Cardiac muscle cell (in vitro differentiated cells and primary cell): ENCODE data around the gene SH3BP5. TPM values are rescaled to one million over a fixed set of nuclear protein-coding genes. Genes with fewer than 3 reads are reported as not detected.

Source experiments
- DNase-seq, 2 donors: peaks; one replicate each; pipeline versions ENCODE4 v3.0.0 to v3.0.0-alpha.2; 2010 to 2017; ENCODE audit warnings: low read depth in 1 of 2, low spot score in 1 of 2
- H3K27ac ChIP-seq: fragments of 200-600 bp; sonication (generic); 2 replicates; pipeline ENCODE4 v1.5.1; 2016
- H3K27me3 ChIP-seq: fragments of 200-600 bp; sonication (generic); 2 replicates; pipeline ENCODE4 v1.6.0; 2016; ENCODE audit warnings: control low read depth
- H3K36me3 ChIP-seq: fragments of 200-600 bp; sonication (generic); 2 replicates; pipeline ENCODE4 v1.5.1; 2016; ENCODE audit warnings: control low read depth
- H3K4me1 ChIP-seq: fragments of 200-600 bp; sonication (generic); 2 replicates; pipeline ENCODE4 v1.8.1; 2017; ENCODE audit warnings: low read depth, mild to moderate bottlenecking, mixed run types
- H3K4me3 ChIP-seq: fragments of 200-600 bp; sonication (generic); 2 replicates; pipeline ENCODE4 v1.5.1; 2016; ENCODE audit warnings: mild to moderate bottlenecking
- H3K9me3 ChIP-seq: fragments of 200-600 bp; sonication (generic); 2 replicates; pipeline ENCODE4 v1.5.1; 2017; ENCODE audit warnings: low read depth, mild to moderate bottlenecking, control low read depth
- polyA plus RNA-seq: library from polyadenylated mRNA; unstranded; fragments of >200 nt; fragmentation: Nextera tagmentation; extraction: Ambion mirVana; gene quantifications from 2 replicates; pipeline ENCODE4 v1.2.1, GENCODE V29; 2016
- total RNA-seq: library from RNA; depleted of rRNA; stranded (reverse); fragments of >200 nt; gene quantifications from 2 replicates; pipeline ENCODE4 v1.2.3, GENCODE V29; 2016
- TF ChIP-seq, protein P1 (sequence below): IDR thresholded peaks from 2 replicates; pipeline ENCODE4 v1.5.1; 2012; ENCODE audit warnings: low read depth, mild to moderate bottlenecking, low read length

Gene SH3BP5
- total and polyA plus RNA-seq, 2 experiments from 2014 or later, result 10.6 to 18.5 TPM

DNA sequence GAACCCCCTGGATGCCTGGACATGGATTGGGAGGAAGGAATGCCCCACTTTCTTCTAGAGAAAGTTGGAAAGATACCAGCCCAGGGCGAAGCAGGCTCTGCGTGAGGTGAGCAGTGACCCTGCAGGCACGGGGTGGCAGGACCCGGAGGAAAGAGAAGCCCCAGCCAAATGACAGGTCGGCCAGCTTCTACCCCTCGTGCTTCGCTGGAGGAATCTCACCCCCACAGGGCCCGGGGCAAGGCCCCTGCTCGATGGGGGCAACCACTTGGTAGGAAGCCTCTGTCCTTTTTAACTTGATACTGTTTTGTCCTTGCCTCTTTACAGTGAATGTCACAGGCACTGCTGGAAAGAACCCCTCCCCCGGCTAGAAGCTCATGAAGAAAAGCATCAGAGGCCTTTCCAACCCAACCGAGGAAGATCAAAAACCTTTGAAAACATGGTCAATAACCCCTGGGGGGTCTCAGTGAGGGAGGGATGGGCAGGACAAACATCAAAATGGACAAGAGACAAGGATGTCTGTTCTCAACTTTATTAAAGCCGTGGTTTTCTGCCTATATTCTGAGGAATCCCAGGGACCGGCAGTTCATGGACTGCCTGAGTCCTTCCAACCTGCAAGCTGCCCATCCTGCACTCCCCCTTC lies 54.4 kb downstream of the SH3BP5 start:
- DNase-seq, result no peak
- H3K9me3 ChIP-seq, result no peaks in the 10 kb centered on the region
- H3K27ac ChIP-seq, result no peak overlapping the region
- H3K27me3 ChIP-seq, result no peaks in the 10 kb centered on the region
- no peak overlapping the region for H3K4me3 ChIP-seq
- TF ChIP-seq, protein P1, sequence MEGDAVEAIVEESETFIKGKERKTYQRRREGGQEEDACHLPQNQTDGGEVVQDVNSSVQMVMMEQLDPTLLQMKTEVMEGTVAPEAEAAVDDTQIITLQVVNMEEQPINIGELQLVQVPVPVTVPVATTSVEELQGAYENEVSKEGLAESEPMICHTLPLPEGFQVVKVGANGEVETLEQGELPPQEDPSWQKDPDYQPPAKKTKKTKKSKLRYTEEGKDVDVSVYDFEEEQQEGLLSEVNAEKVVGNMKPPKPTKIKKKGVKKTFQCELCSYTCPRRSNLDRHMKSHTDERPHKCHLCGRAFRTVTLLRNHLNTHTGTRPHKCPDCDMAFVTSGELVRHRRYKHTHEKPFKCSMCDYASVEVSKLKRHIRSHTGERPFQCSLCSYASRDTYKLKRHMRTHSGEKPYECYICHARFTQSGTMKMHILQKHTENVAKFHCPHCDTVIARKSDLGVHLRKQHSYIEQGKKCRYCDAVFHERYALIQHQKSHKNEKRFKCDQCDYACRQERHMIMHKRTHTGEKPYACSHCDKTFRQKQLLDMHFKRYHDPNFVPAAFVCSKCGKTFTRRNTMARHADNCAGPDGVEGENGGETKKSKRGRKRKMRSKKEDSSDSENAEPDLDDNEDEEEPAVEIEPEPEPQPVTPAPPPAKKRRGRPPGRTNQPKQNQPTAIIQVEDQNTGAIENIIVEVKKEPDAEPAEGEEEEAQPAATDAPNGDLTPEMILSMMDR, result no peak
- peaks cover 12% of the 10 kb centered on the region for H3K4me1 ChIP-seq
- no peaks in the 10 kb centered on the region for H3K36me3 ChIP-seq

DNA sequence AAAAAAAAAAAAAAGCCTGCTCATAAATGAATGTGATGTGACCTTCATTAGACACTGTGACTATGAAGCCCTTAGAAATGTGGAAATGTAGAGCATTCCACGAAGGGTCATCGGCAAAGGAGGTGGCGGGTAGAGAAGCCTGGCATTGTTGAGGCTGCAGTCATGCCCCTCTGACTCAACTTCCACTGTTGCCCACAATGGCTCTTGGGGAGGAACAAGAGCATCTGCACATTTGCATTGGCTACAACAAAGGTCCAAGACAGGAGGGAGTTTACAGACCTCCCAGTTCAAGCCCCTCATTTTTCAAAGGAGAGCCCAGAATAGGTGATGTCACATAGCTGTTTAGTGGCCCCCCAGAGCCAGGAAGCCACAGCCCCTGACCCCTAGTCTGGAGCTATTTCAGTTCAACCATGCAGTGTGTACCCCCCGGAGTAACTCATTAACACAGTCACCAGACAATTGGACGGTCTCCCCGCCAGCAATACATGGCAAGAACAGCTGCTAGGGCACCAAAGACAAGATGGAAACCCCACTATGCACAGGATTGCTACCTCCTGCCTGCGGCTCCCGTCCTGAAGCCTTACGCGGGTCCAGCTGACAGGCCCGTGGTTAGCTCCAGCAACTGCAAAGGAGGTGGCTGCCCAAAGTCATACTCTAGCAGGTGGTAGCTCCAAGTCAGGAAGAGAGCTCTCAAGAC lies 56.2 kb downstream of the SH3BP5 start:
- Histone ChIP-seq H3K4me1 (peaks cover 12% of the 10 kb centered on the region), H3K4me3 (no peak overlapping the region), H3K27ac (no peak overlapping the region), H3K27me3 (no peaks in the 10 kb centered on the region), H3K36me3 (no peaks in the 10 kb centered on the region), H3K9me3 (no peaks in the 10 kb centered on the region)
- TF ChIP-seq, protein P1, result no peak
- DNase-seq, result no peak

DNA sequence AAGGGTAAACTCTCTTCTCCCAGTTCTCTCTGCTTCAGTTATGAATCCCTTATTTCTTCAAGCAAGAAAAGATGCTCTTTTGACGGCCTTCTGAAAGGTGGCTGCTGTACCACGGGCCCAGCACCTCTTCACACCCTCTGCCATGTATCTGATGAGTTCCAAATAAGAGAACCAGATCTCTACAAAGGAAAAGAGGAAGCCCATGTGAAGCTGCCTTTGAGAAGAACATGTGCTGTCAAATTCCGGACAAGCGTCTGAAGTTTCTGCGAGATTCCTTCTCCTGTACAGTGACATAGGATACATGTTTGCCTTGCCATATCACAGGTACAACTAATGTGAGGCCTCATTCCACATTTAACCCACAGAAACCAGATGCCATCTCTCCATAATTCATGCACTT lies 59.2 kb downstream of the SH3BP5 start:
- Histone ChIP-seq H3K9me3 (no peaks in the 10 kb centered on the region), H3K4me3 (no peak overlapping the region), H3K27me3 (no peaks in the 10 kb centered on the region), H3K36me3 (no peaks in the 10 kb centered on the region), H3K27ac (no peak overlapping the region), H3K4me1 (peaks cover 9% of the 10 kb centered on the region)
- no peak for DNase-seq
- TF ChIP-seq, protein P1, result no peak

DNA sequence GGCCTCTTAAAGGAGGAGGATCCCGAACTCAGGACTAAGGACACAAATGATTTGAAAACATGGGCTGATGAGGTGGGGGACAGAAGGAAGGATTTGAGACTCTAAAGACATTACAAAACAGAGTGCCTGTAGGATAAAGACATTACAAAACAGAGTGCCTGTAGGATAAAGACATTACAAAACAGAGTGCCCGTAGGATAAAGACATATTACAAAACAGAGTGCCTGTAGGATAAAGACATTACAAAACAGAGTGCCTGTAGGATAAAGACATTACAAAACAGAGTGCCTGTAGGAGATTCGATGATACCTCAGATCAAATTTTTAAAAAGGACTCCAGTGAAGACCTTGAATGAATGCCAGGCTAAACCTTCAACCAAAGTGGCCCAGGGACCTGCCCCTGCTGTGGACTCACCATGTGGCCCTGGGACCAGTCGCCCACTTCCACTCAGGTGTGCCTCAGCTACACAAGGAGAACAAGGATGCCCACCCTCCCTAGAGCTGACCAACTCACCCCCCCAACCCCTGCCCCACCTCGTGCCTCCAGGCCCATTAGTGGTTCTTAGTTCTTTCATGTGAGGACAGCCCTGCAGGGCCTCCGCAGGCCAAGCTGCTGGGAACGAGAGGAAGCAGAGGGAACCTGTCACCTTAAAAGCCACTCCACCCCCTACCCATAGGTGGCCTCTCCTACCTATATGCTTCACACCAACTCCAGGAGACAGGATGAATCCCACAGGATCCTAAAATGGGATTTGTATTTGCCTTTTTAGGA lies 59.8 kb downstream of the SH3BP5 start:
- no peaks in the 10 kb centered on the region for H3K9me3 ChIP-seq
- H3K27me3 ChIP-seq, result no peaks in the 10 kb centered on the region
- TF ChIP-seq, protein P1, result no peak
- no peak overlapping the region for H3K27ac ChIP-seq
- DNase-seq, result peak in 1 of 2 donors; percentile 38
- H3K4me3 ChIP-seq, result no peak overlapping the region
- peaks cover 5% of the 10 kb centered on the region for H3K4me1 ChIP-seq
- H3K36me3 ChIP-seq, result no peaks in the 10 kb centered on the region

DNA sequence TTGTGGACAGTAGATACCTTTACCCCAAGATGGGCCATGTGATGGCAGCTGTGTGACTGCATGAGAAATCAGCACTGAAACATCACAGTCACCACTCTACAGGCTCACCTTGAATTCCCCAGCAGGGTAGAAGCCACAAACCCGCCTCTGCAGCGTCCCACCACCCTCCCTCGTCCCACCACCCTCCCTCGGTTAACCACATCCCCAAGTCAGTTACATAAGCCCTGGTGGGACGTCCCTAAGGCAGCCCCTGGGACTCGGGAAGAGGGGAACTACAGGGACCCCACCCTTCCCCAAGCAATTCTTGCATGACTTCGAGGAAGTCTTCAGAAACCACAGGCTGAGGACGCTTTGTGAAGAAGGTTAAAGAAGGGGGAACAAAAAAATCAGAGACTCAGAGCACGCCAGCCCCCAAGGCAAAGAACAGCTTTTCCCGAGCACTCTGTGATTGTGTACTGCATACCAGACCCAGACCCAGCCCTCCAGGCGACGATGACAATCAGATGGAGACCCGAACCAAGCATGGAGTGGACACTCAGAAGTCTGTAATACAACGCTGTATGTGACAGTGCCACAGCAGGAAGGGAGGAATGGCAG lies 60.5 kb downstream of the SH3BP5 start:
- peaks cover 5% of the 10 kb centered on the region for H3K4me1 ChIP-seq
- no peak for DNase-seq
- H3K9me3 ChIP-seq, result no peaks in the 10 kb centered on the region
- TF ChIP-seq, protein P1, result no peak
- no peak overlapping the region for H3K4me3 ChIP-seq
- no peaks in the 10 kb centered on the region for H3K27me3 ChIP-seq
- no peaks in the 10 kb centered on the region for H3K36me3 ChIP-seq
- H3K27ac ChIP-seq, result no peak overlapping the region
